ENCODE data around the gene RPS6KA4.

The RPS6KA4 gene

GRCh38 chr11:64327375-64327774, 31.6 kb upstream of the RPS6KA4 start:
- no peak for DNase-seq

- no peak for DNase-seq
Measured at GRCh38 chr11:64327993-64328392, 31.0 kb upstream of the RPS6KA4 start.

- no peak for DNase-seq
Measured at GRCh38 chr11:64330888-64331287, 28.1 kb upstream of the RPS6KA4 start.

- peak; percentile 84 for DNase-seq
Measured at GRCh38 chr11:64331569-64332371, 27.2 kb upstream of the RPS6KA4 start.

- no peak for DNase-seq
Measured at GRCh38 chr11:64333556-64333955, 25.4 kb upstream of the RPS6KA4 start.

- DNase-seq = peak; percentile 88
Measured at GRCh38 chr11:64334764-64335735, 23.9 kb upstream of the RPS6KA4 start.

- no peak for DNase-seq
Measured at GRCh38 chr11:64337538-64338249, 21.3 kb upstream of the RPS6KA4 start.

- DNase-seq = no peak
Measured at GRCh38 chr11:64338716-64339115, 20.2 kb upstream of the RPS6KA4 start.

GRCh38 chr11:64339286-64339685, 19.7 kb upstream of the RPS6KA4 start:
- DNase-seq = no peak

- DNase-seq = no peak
Measured at GRCh38 chr11:64339754-64340408, 19.1 kb upstream of the RPS6KA4 start, which contains the start of gene CCDC88B. TSS of gene CCDC88B (plus strand) at chr11:64340204. CDS start at chr11:64340267, 63 bp downstream.

- DNase-seq = no peak
Measured at GRCh38 chr11:64340671-64341335, 18.2 kb upstream of the RPS6KA4 start.

- no peak for DNase-seq
Measured at GRCh38 chr11:64341429-64341828, 17.5 kb upstream of the RPS6KA4 start.

GRCh38 chr11:64341851-64342791, 16.8 kb upstream of the RPS6KA4 start:
- peak; percentile 87 for DNase-seq

- no peak for DNase-seq
Measured at GRCh38 chr11:64342869-64343745, 15.9 kb upstream of the RPS6KA4 start.

GRCh38 chr11:64343767-64344559, 15.0 kb upstream of the RPS6KA4 start:
- DNase-seq = no peak

GRCh38 chr11:64344787-64345186, 14.2 kb upstream of the RPS6KA4 start:
- no peak for DNase-seq

GRCh38 chr11:64347193-64347867, 11.6 kb upstream of the RPS6KA4 start:
- no peak for DNase-seq

Measured in fibroblast of skin of scalp (primary cell).